ENCODE data around the gene PPP4R4.
"Not testable (repeated sequence)": the region's sequence is repeated elsewhere in the genome, so short reads cannot be mapped to it uniquely, and the experiment has no call there.

The PPP4R4 gene

GRCh38 chr14:94144765-94145164 lies 29.4 kb upstream of the PPP4R4 start:
- no peak for TF ChIP-seq CTCF (IDR thresholded peaks at IDR 0.05; ENCODE audit: low read depth, low read length)
- H3K4me3 ChIP-seq (ENCODE audit: low read depth, low read length): no peak overlapping the region

DNA sequence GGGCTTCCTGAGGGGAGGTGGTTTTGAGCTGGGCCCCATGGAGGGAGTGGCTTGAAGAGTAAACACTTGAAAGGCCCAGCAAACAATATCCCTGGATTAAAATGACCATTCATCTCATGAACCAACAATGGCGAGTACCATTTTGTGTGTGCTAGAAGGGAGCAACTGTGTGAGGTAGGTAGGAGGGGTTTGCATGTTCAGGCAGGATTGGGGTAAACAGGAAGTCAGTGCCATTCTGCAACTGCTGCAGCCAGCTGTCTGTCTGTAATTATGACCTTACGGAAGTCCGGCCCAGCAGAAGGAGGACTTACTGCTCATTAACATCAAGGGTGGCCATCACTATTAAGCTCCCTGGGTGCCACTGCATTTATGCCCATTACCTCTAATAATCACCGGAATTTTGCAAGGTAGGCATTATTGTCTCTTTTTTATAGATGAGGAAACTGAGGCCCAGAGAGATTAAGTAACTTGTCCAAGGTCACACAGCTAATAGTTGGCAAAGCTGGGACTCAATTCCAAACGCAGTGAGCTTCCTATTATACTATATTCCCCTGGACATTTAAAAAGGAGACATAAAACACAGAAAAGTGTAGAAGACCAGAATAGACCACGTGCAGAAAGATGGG lies 28.1 kb upstream of the PPP4R4 start:
- H3K4me3 ChIP-seq (ENCODE audit: low read depth, low read length): no peak overlapping the region
- no peak for TF ChIP-seq CTCF (IDR thresholded peaks at IDR 0.05; ENCODE audit: low read depth, low read length)

GRCh38 chr14:94152676-94153075 lies 21.4 kb upstream of the PPP4R4 start:
- no peak for TF ChIP-seq CTCF (IDR thresholded peaks at IDR 0.05; ENCODE audit: low read depth, low read length)
- H3K4me3 ChIP-seq (ENCODE audit: low read depth, low read length): no peak overlapping the region

GRCh38 chr14:94153750-94154342 lies 20.3 kb upstream of the PPP4R4 start:
- no peak overlapping the region for H3K4me3 ChIP-seq (ENCODE audit: low read depth, low read length)
- TF ChIP-seq CTCF (IDR thresholded peaks at IDR 0.05; ENCODE audit: low read depth, low read length): no peak

GRCh38 chr14:94156143-94156542 lies 18.0 kb upstream of the PPP4R4 start:
- not testable (repeated sequence) for H3K4me3 ChIP-seq (ENCODE audit: low read depth, low read length)

DNA sequence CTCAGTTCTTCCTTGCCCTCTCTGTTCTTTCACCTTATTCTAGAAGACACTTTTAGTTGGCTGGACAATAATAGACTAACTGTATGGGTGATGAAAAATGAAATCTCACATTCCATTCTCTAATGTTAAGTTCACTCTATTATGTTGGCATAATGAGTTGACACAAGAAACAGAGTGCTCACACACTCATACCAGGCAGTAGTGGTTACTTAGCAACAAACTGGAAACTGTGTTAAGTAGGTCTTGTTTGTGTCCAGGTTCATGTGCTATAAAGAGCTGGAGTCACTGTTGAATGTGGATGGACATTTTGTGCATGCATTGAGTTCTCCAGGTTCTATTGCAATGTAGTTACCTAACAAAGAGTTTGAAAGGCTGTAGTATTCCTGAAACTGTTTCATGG lies 16.9 kb upstream of the PPP4R4 start:
- no peak overlapping the region for H3K4me3 ChIP-seq (ENCODE audit: low read depth, low read length)
- TF ChIP-seq CTCF (IDR thresholded peaks at IDR 0.05; ENCODE audit: low read depth, low read length): no peak

DNA sequence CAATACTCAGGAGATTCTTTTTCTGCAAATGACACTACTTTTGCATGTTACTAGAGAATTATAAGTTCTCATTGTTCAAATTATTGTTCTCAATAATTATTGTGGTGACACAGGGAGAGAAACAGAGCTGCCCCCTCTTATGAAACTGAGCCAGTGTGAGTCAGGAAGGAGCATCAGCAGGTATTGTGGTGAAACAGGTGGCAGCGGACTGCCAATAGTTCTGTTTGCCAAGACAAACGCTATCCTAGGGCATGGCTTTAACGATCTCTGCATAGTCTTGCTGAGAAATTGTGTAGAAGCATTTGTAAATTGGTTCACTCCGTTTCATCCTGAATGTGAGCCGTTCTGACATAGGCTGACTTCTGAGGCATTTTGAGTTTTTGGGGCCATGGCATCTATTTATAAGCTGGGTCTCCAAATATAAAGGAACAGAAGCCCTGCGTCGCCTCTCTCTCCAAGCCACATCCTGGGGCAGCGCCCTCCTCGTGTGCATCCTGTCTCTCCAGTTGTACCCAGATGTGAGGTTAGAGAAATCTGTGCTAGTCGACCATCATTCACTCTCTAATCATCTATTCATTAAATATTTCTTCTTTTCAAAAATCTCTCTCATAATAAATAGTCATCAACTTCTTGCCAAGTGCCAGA lies 15.8 kb upstream of the PPP4R4 start:
- TF ChIP-seq CTCF (IDR thresholded peaks at IDR 0.05; ENCODE audit: low read depth, low read length): no peak
- H3K4me3 ChIP-seq (ENCODE audit: low read depth, low read length): no peak overlapping the region

Measured in WI38 (cell line).